Body of pancreas (tissue), 4 donors: Measurements from ENCODE around the gene ABCC1. TPM values are rescaled to one million over a fixed set of nuclear protein-coding genes. Genes with fewer than 3 reads are reported as not detected.

ENCODE experiments used
- ATAC-seq: fragments of 150-250 bp; one replicate; pipeline ENCODE4 v1.9.1; 2016
- DNase-seq, 4 donors: peaks; one replicate each; pipeline ENCODE4 v3.0.0-alpha.2; 2019
- H3K27ac ChIP-seq, 4 donors: fragments of 200-600 bp; sonication (generic); 1 replicate in 3 of 4; 2 replicates in 1 of 4; pipeline versions ENCODE4 v1.5.1 to v1.6.1; 2016 to 2019; ENCODE audit warnings: mild to moderate bottlenecking in 1 of 4, mixed read lengths in 1 of 4, moderate library complexity in 1 of 4
- H3K27me3 ChIP-seq, 2 donors: fragments of 200-600 bp; sonication (generic); one replicate each; pipeline ENCODE4 v1.6.0; 2016; ENCODE audit warnings: mild to moderate bottlenecking in 1 of 2
- H3K36me3 ChIP-seq, 2 donors: fragments of 200-600 bp; sonication (generic); replicated peaks in 1 of 2; 2 replicates each; pipeline ENCODE4 v1.5.1; 2016; ENCODE audit warnings: low read depth in 2 of 2; ENCODE audit not compliant: insufficient read depth in 1 of 2
- H3K4me1 ChIP-seq: fragments of 200-600 bp; sonication (generic); one replicate; pipeline ENCODE4 v1.6.0; 2016
- H3K4me3 ChIP-seq, 2 donors: fragments of 200-600 bp; sonication (generic); 1 replicate in 1 of 2; 2 replicates in 1 of 2; pipeline ENCODE4 v1.5.1; 2016 to 2019
- H3K9me3 ChIP-seq, 3 donors: fragments of 200-600 bp; sonication (generic); 1 replicate in 2 of 3; 2 replicates in 1 of 3; pipeline ENCODE4 v1.5.1; 2016
- POLR2A ChIP-seq, 3 donors: fragments of 450-650 bp; IDR thresholded peaks; one replicate each; pipeline ENCODE4 v1.6.1; 2016; ENCODE audit warnings: antibody characterized with exemption in 3 of 3, mild to moderate bottlenecking in 2 of 3
- WGBS, 2 donors: methylation state at CpG; one replicate each; pipeline ENCODE4 v1.1.5; 2017; 5-methylcytosine and 5-hydroxymethylcytosine counted together
- intact Hi-C: fragments of 100-400 bp; cut with DNase I; formaldehyde crosslinking; loops from one replicate; pipeline ENCODE4 v1.15.1; 2023
- total RNA-seq, 2 donors: library from RNA; depleted of rRNA; stranded (reverse); fragments of >200 nt; gene quantifications; one replicate each; pipeline ENCODE4 v1.1.0, GENCODE V29; 2016
- TF ChIP-seq, protein P1 (sequence below), 7 experiments: fragments of 450-650 bp in 4 of 7; fragments of 200-600 bp in 3 of 7; sonication (generic) in 3 of 7; IDR thresholded peaks; one replicate each; pipeline ENCODE4 v1.5.1; 2016 to 2019; ENCODE audit warnings: antibody characterized with exemption in 7 of 7

The ABCC1 gene
- total RNA-seq, 2 donors from 2014 or later, result 12.7 to 23.1 TPM

DNA sequence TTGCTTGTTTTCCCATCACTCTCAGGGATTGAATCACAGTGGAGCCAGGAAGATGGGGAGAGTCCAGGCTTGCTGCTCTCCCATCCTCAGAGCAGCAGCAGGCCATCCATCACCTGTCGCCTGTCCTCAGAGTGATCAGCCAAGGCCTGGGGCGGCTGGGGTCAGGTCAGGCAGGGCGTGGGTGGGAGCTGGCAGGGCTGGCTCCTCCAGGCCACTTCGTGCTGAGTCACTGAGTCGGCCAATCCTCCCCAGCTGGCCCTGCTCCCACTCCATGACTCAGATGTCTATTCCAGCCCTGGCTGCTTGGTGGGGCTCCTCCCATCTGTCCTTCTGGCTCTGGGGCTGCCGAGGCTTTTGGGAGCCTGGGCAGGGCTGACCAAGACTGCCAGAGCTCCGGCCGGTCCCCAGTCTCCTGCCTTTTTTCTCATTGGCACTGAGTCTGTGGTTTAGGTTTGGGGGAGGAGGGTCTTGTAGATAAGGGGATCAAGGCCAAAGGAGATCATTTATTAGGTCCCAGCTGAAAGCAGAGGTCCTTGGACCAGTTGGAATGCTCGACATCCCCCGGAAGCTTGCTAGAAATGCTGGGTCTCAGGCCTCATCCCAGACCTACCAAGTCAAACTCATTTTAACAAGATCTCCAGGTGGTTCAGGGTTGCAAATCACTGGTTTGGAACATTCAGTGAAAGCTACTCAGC lies 72.7 kb downstream of the ABCC1 start:
- Histone ChIP-seq H3K27ac (peak overlapping the region; percentile 35 to 71 (median 60)), H3K4me3 (no peak overlapping the region), H3K27me3 (no peaks in the 10 kb centered on the region), H3K36me3 (peaks cover 0 to 2% of the 10 kb centered on the region in 2 donors), H3K4me1 (peaks cover 23% of the 10 kb centered on the region), H3K9me3 (no peaks in the 10 kb centered on the region)
- ATAC-seq (peak; percentile 99), DNase-seq (peak; percentile 95 to 98 (median 96))
- TF ChIP-seq, protein P1, sequence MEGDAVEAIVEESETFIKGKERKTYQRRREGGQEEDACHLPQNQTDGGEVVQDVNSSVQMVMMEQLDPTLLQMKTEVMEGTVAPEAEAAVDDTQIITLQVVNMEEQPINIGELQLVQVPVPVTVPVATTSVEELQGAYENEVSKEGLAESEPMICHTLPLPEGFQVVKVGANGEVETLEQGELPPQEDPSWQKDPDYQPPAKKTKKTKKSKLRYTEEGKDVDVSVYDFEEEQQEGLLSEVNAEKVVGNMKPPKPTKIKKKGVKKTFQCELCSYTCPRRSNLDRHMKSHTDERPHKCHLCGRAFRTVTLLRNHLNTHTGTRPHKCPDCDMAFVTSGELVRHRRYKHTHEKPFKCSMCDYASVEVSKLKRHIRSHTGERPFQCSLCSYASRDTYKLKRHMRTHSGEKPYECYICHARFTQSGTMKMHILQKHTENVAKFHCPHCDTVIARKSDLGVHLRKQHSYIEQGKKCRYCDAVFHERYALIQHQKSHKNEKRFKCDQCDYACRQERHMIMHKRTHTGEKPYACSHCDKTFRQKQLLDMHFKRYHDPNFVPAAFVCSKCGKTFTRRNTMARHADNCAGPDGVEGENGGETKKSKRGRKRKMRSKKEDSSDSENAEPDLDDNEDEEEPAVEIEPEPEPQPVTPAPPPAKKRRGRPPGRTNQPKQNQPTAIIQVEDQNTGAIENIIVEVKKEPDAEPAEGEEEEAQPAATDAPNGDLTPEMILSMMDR (IDR thresholded peaks at IDR 0.05), result peak in 1 of 7 experiments; percentile 11
- peak in 1 of 3 donors; percentile 20 for TF ChIP-seq POLR2A (IDR thresholded peaks at IDR 0.05)
- WGBS, 2 donors, result 8 to 17% methylated on average over 2 to 9 of the region's 10 CpGs
- intact Hi-C loops, result no loop called here

DNA sequence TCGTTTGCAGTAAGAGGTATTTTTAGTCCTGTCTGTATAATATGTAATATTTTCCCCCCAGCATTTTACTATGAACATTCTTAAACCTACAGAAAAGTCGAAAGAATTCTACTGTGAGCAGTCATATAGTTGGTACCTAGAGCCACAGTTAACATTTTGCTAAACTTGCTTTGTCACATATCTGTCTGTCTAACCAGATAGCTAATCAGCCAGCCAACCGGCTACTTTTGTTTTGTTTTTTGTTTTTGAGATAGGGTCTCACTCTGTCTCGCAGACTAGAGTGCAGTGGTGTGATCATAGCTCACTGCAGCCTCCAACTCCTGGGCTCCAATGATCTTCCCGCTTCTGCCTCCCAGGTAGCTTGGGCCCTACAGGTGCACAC lies 73.3 kb downstream of the ABCC1 start:
- Histone ChIP-seq H3K27ac (peak overlapping the region in 3 of 4 donors; percentile 49 to 71 (median 70)), H3K4me3 (no peak overlapping the region), H3K36me3 (peaks cover 0 to 2% of the 10 kb centered on the region in 2 donors), H3K27me3 (no peaks in the 10 kb centered on the region), H3K9me3 (no peaks in the 10 kb centered on the region), H3K4me1 (peaks cover 23% of the 10 kb centered on the region)
- ATAC-seq (no peak), DNase-seq (no peak)
- TF ChIP-seq, protein P1 (IDR thresholded peaks at IDR 0.05), result no peak
- no peak for TF ChIP-seq POLR2A (IDR thresholded peaks at IDR 0.05)
- 36 to 44% methylated on average over 5 of the region's 5 CpGs for WGBS, 2 donors
- intact Hi-C loops, result no loop called here

DNA sequence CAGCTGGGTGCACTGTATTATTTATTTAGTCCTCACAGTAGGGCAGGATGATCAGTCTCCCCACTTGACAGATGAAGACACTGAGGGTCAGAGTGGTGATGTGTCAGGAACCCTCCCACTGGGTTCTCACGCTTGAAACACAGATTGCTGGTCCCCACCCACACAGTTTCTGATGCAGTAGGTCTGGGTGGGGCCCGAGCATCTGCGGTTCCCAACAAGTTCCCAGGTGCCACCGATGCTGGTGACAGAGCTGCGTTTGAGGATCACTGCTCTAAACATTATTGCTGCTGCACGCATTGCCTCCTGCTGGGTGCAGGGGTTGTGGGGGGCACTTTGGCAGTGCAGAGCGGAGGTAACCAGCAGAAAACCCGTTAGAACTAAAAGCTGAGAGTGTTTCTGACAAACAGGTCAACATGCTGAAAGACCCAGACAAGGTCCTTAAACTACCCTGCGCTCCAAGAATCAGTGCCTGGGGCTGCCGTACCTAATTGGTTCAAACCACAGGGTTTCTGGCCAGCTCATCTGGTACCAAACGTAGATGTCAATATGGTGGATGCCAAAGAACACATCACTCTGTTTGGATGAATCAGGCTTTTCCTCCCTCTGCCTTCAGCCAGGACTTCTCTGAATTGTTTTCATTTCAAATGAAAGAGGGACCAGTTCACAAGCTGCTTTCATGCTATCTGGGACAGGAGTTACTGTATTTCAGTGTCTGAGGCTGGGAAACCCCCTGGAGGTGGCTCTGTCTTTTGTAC lies 76.0 kb downstream of the ABCC1 start:
- TF ChIP-seq POLR2A (IDR thresholded peaks at IDR 0.05), result no peak
- TF ChIP-seq, protein P1 (IDR thresholded peaks at IDR 0.05), result no peak
- DNase-seq, result no peak
- intact Hi-C loops, result no loop called here
- no peak for ATAC-seq
- H3K36me3 ChIP-seq, result no peaks in the 10 kb centered on the region
- H3K27ac ChIP-seq, result no peak overlapping the region
- WGBS, 2 donors, result 87 to 91% methylated on average over 3 to 11 of the region's 11 CpGs
- H3K9me3 ChIP-seq, result no peaks in the 10 kb centered on the region
- no peak overlapping the region for H3K4me3 ChIP-seq
- peaks cover 39% of the 10 kb centered on the region for H3K4me1 ChIP-seq
- no peaks in the 10 kb centered on the region for H3K27me3 ChIP-seq

DNA sequence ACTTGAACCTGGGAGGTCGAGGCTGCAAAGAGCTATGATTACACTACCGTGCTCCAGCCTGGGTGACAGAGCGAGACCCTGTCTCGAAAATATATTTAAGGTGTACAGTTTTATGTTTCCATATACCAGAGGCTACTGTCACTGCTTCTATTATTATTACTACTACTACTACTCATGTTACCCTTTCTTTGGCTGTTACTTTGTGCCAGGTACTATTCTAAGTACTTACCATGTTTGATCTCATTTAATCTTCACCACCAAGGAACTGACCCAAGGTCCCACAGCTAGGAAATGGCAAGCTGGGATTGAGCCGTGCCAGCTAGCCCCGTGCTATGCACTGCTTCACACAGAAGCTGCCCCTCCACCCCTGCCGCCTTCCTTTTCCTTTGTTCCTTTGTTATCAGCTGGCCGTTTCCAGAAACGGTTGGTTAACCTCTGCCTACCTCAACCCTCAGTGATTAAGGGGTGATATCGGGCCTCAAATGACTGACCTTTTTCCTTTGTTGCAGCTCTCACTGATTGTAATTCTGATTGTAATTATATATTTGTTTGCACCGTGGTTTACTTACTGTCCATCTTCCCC lies 78.4 kb downstream of the ABCC1 start:
- Histone ChIP-seq H3K4me1 (peaks cover 23% of the 10 kb centered on the region), H3K9me3 (no peaks in the 10 kb centered on the region), H3K27ac (peak overlapping the region in 2 of 4 donors; percentile 3 to 26), H3K36me3 (no peaks in the 10 kb centered on the region), H3K27me3 (no peaks in the 10 kb centered on the region), H3K4me3 (no peak overlapping the region)
- ATAC-seq (no peak), DNase-seq (no peak)
- WGBS, 2 donors, result 50 to 83% methylated on average over 11 of the region's 11 CpGs
- TF ChIP-seq, protein P1 (IDR thresholded peaks at IDR 0.05), result no peak
- TF ChIP-seq POLR2A (IDR thresholded peaks at IDR 0.05), result no peak
- intact Hi-C loops, result no loop called here
